ENCODE results near the gene ANKFN1.
"Not testable (repeated sequence)": the region's sequence is repeated elsewhere in the genome, so short reads cannot be mapped to it uniquely, and the experiment has no call there.

Gene ANKFN1

DNA sequence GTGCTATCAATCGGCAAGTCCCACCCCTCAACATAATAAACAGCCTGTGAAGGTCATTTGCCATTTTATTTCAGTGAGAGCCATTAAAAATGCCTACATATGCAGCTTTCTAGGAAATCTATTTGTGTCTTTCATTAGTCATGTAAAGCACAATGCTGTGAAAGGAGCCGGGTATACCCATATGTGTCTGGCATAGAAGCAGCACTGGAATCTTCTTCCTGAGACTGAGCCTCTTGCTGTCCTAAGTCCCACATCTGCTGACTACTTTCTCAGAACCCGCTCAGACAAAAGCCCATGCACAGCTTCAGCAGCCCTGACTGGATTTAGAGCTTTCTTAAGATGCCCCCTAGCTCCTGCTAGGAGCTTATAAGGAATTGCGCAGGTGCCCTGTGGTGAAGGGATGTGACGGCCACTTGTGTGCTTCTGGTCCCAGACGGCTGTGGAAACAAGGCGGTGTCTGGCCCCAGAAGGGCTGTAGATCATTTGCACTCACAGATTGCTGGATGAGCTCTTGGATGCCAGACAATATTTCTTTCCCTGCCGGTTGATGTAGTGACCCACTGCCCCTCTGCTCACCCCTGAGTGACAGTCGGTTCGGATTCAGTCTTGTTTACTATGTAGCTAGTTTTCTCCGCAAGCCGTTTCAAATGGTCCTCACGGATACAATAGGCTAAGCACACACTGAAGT, 172.2 kb downstream of the ANKFN1 start:
- no peak for DNase-seq (ENCODE audit: low read depth in 2 of 2)

DNA sequence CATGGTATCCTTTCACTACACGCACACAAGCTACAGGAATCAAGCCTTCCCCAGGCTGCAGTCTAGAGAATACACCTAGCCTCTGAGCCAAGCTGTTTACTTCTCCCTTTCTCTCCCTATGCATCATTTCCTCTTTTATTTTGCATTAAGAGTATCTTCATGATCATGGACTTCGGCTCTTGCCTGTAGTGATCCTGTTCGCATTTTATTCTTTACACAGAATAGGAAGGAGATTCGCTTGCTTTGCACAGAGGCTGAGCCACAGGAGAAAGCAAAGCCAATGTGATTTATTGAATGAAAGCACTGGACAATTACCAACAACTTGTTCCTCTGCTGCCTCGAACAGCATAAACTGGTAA, 172.7 kb downstream of the ANKFN1 start:
- DNase-seq (ENCODE audit: low read depth in 2 of 2) = no peak

GRCh38 chr17:56347639-56348038, 194.4 kb downstream of the ANKFN1 start:
- DNase-seq (ENCODE audit: low read depth in 2 of 2) = no peak

DNA sequence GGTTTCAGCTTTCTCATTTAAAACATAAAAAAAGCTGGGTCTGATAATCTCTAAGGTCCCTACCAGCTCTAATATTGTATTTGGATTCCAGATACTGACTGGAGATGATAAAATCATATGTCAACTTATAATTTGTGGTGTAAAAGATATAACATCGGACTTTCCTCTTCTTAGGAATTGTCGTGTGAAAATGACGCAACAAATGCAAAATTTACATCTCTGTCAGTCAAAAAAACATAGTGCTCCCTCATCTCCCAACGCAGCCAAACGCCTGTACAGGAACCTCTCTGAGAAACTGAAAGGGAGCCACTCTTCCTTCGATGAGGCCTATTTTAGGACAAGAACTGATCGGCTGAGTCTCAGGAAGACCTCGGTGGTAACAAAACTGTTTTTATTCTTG, 197.3 kb downstream of the ANKFN1 start:
- no peak for DNase-seq (ENCODE audit: low read depth in 2 of 2)

GRCh38 chr17:56351675-56352074, 198.4 kb downstream of the ANKFN1 start:
- DNase-seq (ENCODE audit: low read depth in 2 of 2) = no peak

GRCh38 chr17:56358651-56359050, 205.4 kb downstream of the ANKFN1 start:
- DNase-seq (ENCODE audit: low read depth in 2 of 2) = no peak

DNA sequence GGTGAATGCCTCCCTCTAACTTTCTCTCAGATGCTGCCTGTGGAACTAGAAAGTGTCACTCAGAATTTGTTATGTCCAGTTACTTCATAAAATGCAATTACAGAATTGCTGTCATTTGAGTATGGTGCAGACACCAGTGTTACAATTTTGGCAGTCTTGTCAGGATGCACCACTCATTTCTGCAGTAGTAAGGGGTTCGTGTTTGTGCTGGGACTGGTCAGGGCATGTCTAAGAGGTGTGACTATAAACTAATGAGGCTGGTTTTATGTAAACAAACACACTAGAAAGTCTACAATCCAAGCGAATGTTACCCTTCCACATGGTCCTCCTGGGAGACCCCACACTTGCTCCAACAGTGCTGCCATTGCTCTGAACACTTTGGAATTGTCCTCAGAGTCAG, 206.2 kb downstream of the ANKFN1 start:
- DNase-seq (ENCODE audit: low read depth in 2 of 2) = no peak

DNA sequence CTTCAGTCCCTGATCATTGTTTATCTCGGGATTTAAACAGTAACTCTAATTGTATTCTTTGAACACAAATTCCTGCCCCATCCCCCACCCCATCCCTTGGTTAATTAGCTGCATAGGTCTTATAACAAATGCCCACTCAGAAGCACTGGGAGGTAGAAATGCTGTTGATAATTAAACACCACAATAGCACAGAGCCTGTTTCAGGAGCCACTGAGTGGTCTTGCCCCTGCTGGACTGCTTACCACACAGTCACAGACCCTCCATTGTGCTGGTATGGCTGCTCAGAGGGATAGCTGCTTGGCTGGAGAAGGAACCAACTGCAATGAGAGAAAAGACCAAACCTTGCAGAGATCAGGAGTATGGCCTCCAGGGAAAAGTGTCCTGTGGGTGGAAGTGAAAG, 214.1 kb downstream of the ANKFN1 start:
- DNase-seq (ENCODE audit: low read depth in 2 of 2) = no peak

DNA sequence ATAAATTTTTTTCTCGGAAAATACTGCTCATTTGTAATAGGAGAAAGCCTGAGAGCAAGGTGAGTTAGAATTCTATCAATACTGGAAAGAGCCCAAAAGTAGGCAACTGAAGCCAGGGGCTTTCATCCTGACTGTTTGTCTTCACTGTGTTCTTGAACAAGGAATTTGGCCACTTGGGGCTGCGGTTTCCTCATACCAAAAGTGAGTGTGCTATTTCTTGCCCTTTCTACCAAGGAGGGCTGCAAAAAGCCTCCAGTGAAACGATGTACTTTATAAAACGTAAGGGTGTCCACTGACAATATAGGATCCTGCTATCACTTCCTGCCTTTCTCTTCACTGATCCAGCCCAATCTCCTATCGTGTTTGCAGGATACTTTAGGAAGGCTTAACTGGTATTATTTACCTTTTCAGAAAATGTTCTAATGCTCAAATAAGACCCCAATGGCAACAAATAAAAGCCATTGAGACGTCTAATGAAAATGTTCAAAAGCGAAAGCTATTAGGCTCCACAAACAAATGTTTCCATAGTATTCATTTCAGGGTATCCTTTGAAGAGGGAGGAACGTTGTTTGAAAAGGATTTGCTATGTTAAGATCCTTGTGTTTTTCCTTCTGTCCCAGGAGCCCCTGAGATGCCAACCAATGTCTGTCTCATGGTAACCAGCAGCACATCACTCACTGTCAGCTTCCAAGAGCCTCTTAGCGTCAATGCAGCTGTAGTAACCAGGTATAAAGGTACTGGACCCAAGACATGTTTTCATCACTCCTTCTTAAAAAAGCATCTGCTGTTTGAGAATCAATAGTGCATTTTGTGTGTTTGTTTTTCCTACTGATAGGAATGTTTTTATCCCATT, 220.9 kb downstream of the ANKFN1 start:
- DNase-seq (ENCODE audit: low read depth in 2 of 2) = no peak

- no peak for DNase-seq (ENCODE audit: low read depth in 2 of 2)
Observed at GRCh38 chr17:56389356-56389755, 236.1 kb downstream of the ANKFN1 start.

GRCh38 chr17:56392321-56392720, 239.0 kb downstream of the ANKFN1 start:
- DNase-seq (ENCODE audit: low read depth in 2 of 2) = no peak

- DNase-seq (ENCODE audit: low read depth in 2 of 2) = no peak
Observed at GRCh38 chr17:56393156-56393555, 239.9 kb downstream of the ANKFN1 start.

GRCh38 chr17:56395787-56396186, 242.5 kb downstream of the ANKFN1 start:
- DNase-seq (ENCODE audit: low read depth in 2 of 2) = no peak

- DNase-seq (ENCODE audit: low read depth in 2 of 2) = no peak
Observed at GRCh38 chr17:56407086-56407485, 253.8 kb downstream of the ANKFN1 start.

DNA sequence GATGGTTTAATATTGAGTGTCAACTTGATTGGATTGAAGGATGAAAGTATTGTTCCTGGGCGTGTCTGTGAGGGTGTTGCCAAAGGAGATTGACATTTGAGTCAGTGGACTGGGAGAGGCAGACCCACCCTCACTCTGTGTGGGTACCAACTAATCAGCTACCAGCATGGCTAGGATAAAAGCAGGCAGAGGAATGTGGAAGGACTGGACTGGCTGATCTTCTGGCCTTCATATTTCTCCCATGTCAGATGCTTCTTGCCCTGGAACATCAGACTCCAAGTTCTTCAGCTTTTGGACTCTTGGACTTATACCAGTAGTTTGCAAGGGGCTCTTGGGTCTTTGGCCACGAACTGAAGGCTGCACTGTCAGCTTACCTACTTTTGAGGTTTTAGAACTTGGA, 259.1 kb downstream of the ANKFN1 start:
- DNase-seq (ENCODE audit: low read depth in 2 of 2) = not testable (repeated sequence)

DNA sequence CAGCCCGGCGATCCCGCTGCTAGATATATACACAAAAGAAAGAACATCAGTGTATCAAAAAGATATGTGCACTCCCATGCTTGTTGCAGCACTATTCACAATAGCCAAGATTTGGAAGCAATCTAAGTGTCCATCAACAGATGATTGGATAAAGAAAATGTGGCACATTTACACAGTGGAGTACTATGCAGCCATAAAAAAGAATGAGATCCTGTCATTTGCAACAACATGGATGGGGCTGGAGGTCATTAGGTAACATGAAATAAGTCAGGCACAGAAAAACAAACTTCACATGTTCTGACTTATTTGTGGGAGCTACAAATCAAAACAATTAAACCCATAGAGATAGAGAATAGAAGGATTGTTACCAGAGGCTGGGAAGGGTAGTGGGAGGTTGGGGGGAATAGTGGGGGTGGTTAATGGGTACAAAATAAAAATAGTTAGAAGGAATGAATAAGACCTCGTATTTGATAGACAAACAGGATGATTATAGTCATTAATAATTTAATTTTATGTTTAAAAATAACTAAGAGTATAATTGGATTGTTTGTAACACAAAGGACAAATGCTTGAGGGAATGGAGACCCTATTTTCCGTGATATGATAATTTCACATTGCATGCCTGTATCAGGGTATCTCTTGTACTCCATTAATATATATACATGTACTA, 263.5 kb downstream of the ANKFN1 start:
- no peak for DNase-seq (ENCODE audit: low read depth in 2 of 2)

DNA sequence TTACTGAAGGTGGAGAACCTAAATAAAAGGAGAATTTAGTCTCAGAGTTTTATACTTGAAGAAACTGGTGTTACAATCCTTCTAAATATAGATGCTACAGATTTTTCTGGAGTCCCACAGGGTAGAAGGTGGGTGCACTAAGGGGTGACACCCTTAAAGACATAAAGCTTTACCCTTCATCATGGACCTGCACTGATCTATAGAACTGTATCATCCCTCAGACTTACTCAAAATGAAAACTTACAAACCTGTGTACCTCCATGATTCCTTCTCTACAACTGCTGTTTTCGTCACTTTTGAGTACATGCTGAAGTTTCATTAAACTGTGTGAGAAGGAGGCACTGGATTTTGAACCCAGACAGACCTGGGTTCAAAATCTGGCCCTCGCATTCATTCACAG, 270.7 kb downstream of the ANKFN1 start:
- DNase-seq (ENCODE audit: low read depth in 2 of 2) = no peak

DNA sequence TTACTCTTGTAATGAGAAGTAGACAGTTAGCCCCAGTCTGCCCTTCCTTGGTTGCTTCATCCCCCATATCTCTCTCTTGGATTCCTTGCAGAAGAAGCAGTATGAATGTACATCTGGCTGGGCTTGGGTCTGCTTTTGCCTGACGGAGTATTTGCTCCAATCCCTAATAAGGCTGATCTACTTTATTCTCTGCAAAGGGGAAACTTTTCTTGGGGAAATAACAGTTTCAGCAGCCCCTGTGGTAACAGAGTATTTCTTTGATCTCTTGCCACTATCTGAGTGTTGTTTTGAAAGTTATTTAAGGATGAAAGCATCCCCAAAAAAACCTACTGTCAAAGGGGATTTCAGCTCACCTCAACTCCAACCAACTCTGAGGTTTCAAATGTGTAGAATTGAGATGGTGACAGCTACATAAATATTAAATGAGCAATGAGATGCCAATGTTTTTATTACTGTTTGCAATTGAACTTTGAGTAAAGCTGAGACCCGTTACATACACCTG, 271.3 kb downstream of the ANKFN1 start:
- DNase-seq (ENCODE audit: low read depth in 2 of 2) = no peak

- no peak for DNase-seq (ENCODE audit: low read depth in 2 of 2)
Observed at GRCh38 chr17:56425483-56425882, 272.2 kb downstream of the ANKFN1 start.

DNA sequence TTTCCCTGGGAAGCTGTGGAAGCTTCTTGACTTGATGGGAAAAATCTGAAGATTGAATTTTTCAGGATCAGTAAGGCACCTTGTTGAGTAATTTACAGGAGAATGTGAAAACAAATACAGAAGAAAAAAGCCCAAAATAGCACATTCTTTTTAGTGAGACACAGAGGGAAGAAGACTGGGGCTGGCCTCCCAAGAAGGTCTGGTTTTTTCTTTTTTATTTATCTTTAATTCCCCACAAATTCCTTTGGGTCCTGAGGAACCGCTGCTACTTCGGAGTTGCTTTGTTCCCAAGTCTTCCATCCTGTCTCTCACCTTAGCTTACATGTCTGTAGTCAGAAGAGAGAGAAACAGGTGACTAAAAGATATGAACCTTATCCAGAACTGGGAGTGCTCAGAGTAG, 273.6 kb downstream of the ANKFN1 start:
- no peak for DNase-seq (ENCODE audit: low read depth in 2 of 2)

DNA sequence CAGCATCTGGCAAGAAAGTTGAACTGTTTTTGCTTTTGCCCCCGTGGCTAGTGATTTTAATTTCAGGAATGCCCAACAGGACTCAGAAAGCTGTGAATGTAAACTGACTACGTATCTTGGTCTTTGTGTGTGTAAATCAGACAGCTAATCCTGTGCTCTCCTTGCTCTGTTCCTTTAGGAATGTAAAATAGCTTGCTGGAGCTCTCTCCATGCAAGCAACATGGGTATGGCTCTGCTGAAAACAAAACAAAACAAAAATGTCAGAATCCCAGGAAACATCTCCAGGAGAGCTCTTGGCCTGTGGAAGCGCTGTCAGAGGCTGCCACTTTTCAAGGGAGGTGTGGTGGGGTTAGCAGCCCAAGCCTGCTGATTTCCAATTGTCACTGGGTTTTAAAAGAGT, 278.5 kb downstream of the ANKFN1 start:
- no peak for DNase-seq (ENCODE audit: low read depth in 2 of 2)

DNA sequence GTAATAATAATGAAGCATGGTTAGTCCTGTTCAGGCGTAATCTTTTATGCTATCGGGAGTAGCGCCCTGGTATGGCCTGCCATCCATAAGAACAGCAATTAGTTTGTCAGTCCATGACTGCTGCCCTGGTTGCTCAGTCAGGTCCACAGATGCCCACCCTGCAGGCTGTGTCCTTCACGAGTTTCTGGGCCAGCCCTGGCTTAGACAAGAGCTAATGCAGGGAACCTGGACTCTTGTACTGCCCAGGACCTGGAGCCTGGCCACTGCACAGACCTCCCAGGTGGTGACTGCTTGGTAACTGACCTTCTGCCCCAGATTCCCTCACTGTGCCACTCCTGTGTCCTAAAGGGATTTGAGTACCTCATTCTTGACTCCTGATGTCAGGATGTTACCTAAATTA, 279.2 kb downstream of the ANKFN1 start:
- no peak for DNase-seq (ENCODE audit: low read depth in 2 of 2)

- DNase-seq (ENCODE audit: low read depth in 2 of 2) = no peak
Observed at GRCh38 chr17:56434610-56435009, 281.3 kb downstream of the ANKFN1 start.

Data from stimulated activated CD4-positive, alpha-beta T cell treated with anti-CD3 and anti-CD28 coated beads, Interleukin-15, amount 100 ng/mL, for 48 hours (primary cell).